ENCODE data around the gene ANKIB1.

ANKIB1 gene

DNA sequence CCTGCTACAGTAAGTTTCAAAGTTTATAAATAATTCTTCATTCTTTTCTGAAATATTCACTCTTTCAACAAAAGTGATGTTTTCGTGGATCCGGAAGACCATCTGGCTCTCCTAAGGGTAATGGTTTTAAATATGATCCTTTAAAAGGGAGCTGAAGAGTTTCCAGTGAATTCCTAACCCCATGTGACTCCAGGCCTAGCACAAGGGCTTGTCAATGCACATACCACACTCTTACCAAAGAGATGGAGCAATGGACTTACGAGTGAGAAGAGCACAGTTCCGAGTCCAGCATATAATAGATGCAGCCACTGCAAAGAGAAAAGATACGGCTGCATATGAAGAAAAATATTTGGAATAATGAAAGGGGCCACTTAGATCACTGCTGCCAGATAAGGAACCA lies 169.5 kb downstream of the ANKIB1 start:
- DNase-seq (ENCODE audit: extremely low read depth, low read depth): no peak
- TF ChIP-seq, protein P1, sequence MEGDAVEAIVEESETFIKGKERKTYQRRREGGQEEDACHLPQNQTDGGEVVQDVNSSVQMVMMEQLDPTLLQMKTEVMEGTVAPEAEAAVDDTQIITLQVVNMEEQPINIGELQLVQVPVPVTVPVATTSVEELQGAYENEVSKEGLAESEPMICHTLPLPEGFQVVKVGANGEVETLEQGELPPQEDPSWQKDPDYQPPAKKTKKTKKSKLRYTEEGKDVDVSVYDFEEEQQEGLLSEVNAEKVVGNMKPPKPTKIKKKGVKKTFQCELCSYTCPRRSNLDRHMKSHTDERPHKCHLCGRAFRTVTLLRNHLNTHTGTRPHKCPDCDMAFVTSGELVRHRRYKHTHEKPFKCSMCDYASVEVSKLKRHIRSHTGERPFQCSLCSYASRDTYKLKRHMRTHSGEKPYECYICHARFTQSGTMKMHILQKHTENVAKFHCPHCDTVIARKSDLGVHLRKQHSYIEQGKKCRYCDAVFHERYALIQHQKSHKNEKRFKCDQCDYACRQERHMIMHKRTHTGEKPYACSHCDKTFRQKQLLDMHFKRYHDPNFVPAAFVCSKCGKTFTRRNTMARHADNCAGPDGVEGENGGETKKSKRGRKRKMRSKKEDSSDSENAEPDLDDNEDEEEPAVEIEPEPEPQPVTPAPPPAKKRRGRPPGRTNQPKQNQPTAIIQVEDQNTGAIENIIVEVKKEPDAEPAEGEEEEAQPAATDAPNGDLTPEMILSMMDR (IDR thresholded peaks at IDR 0.05; ENCODE audit: low read depth, low read length): no peak

DNA sequence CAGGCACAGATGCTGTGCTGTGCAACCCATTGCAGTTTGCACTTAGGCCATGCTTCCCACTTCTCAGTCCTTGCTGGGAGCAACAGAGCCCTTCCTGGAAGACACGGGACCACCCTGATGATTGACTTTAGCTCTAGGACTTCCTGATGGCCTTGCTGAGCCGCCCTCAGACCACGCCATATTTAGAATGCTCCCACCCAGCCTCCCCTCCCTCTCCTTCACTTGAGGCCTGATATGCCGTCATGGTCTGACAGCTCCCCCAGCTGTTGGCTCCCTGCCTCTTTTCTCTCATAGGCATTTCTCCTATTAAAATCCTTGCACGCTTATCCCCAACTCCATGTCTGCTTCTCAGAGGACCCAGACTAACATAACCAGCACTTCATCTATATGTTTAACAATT lies 172.1 kb downstream of the ANKIB1 start:
- TF ChIP-seq, protein P1 (IDR thresholded peaks at IDR 0.05; ENCODE audit: low read depth, low read length): no peak
- DNase-seq (ENCODE audit: extremely low read depth, low read depth): no peak

DNA sequence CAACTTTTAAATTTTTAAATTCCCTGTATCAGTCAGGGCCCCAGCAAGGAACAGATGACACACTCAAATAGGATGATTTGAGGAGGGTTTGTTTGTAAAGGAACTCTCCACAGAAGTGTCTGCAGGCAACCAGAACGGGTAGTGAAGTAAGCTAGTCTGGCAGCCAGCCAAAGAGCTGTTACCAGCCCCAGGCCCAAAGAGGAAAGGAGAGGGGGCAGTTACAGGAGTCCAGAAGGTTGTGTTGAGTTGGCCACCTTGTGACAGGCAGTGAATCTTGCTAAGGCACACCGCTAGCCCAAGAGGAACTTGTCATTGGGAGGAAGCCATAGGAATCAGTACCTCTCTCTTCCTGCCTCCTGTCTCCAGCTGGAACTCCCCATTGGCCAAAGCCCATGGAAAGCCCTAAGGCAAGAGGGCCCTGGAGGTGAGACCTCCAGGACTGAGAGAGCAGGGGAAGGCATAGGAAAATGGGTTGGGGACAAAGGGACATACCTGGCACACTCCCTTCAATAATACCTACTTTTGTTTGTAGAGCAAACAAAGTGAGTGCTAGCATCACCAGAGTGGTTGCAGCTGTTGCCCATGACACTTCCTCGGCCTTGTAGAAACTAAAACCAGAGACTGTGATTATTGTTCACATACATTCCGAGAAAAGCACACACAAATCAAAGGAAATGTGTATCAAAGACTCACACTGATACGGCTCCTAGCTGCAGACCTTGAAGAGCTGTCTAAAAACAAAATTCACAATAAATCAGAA lies 176.1 kb downstream of the ANKIB1 start:
- DNase-seq (ENCODE audit: extremely low read depth, low read depth): no peak
- TF ChIP-seq, protein P1 (IDR thresholded peaks at IDR 0.05; ENCODE audit: low read depth, low read length): no peak

DNA sequence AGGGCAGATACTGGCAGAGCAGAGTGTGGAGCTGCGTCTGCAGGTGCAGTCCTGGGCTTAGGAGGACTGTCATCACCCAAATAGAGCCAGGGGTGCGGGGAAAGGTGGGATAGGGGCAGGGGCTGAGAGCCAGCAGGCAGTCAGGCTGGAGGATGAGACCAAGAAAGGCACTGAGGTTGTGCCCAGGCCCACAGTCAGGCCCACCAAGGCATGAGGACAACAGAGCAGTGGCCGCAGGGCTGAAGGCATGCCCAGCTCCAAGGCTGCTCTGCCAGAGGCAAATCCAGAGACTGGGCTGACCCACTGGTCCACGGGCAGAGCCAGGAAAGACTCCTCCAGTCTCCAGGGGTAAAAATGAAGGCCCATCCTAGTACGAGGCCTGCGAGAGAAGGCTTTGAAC lies 177.2 kb downstream of the ANKIB1 start:
- DNase-seq (ENCODE audit: extremely low read depth, low read depth): no peak
- TF ChIP-seq, protein P1 (IDR thresholded peaks at IDR 0.05; ENCODE audit: low read depth, low read length): no peak

DNA sequence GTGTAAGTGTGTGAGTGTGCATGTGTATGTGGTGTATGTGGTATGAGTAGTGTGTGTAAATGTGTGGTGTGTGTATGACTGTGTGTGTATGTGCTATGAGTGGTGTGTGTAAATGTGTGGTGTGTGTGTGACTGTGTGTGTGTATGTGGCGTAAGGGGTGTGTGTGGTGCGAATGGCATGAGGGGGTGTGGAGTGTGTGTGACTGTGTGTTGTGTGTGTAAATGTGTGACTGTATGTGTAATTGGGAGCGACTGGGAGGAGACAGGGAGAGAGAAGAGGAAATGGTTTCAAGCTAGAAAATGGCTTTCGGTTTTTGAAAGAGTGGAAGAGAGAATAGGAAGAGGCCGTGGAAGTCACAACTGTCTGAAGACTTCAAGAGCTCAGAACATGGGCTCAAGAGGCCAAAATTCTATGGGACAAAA lies 177.9 kb downstream of the ANKIB1 start:
- TF ChIP-seq, protein P1 (IDR thresholded peaks at IDR 0.05; ENCODE audit: low read depth, low read length): no peak
- DNase-seq (ENCODE audit: extremely low read depth, low read depth): no peak

DNA sequence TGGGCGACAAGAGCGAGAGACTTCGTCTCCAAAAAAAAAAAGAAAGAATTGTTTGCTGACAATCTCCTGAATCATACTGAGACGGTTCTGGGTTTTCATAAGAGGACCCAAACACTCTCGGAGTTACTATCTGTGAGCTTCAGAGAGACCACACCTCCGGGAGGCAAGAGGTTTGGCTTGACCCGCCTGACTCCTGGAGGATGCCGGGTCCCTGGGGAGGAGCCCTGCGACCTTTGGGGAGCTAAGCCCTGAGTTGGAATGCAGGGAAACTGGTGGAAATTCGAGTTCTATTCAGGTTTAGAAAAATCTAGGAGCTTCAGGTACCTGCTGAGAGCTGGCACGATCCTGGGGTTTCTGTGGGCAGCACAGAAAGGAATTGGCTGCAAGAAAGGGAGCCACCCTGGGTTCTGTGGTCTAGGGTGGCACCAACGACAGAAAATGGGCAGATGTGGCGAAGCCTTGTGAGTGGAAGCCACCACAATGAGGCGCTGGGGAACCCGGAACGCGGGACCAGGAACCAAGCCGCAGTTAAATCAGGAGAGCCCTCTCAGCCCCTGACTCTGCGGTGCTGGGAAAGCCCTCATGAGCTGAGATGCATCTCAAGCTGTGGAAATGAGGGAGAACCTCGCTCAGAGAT lies 179.7 kb downstream of the ANKIB1 start:
- TF ChIP-seq, protein P1 (IDR thresholded peaks at IDR 0.05; ENCODE audit: low read depth, low read length): no peak
- no peak for DNase-seq (ENCODE audit: extremely low read depth, low read depth)

DNA sequence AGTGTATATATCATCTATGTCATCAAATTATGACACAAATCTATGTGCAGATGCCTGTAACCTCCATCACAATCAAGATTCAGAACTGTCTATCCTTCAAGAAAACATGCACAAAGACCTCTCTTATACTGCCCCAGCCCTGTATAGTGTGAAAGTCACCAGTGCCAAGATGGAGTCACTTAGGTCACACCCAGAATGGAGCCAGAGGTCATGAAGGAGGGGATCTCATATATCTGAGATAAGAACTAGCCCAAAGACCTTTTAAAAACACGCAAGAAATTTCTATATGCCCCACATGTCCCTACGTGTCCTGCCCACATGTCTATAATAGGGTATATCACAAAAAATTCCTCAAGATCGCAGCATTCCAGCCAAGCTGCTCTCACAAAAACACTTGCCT lies 181.4 kb downstream of the ANKIB1 start:
- DNase-seq (ENCODE audit: extremely low read depth, low read depth): no peak
- TF ChIP-seq, protein P1 (IDR thresholded peaks at IDR 0.05; ENCODE audit: low read depth, low read length): no peak

All from AG09319 (cell line).